A549 (cell line): ENCODE measurements around the gene CNTNAP1.

Source experiments
- JUNB ChIP-seq: fragments of >200 bp; sonication (Bioruptor Twin); formaldehyde crosslinking; IDR thresholded peaks from 2 replicates; pipeline ENCODE4 v1.6.1; 2016
- NR3C1 ChIP-seq: fragments of >200 bp; sonication (Bioruptor Twin); formaldehyde crosslinking; IDR thresholded peaks from 3 replicates; pipeline ENCODE4 v1.6.1; 2017
- PHF8 ChIP-seq: fragments of 200-600 bp; sonication (generic); IDR thresholded peaks from 2 replicates; pipeline ENCODE4 v1.6.1; 2016; ENCODE audit warnings: low read depth, mild to moderate bottlenecking, antibody characterized with exemption, moderate library complexity, borderline replicate concordance
- POLR2A ChIP-seq: IDR thresholded peaks from 2 replicates; pipeline ENCODE4 v1.6.1; 2012; ENCODE audit warnings: mild to moderate bottlenecking, low read length
- RFX5 ChIP-seq: fragments of 450-650 bp; IDR thresholded peaks from 2 replicates; pipeline ENCODE4 v1.7.1; 2014; ENCODE audit warnings: antibody characterized with exemption, mild to moderate bottlenecking, moderate library complexity
- TP53 ChIP-seq: fragments of 250-450 bp; sonication (Bioruptor Pico); IDR thresholded peaks from 2 replicates; pipeline ENCODE4 v1.5.0; 2021; ENCODE audit warnings: mild to moderate bottlenecking, moderate library complexity
- TF ChIP-seq, protein P1 (sequence below): fragments of >200 bp; sonication (Bioruptor Twin); formaldehyde crosslinking; IDR thresholded peaks from 3 replicates; pipeline ENCODE4 v1.5.1; 2016
- TF ChIP-seq, protein P2 (sequence below): IDR thresholded peaks from 2 replicates; pipeline ENCODE4 v1.6.1; 2012
- TF ChIP-seq, protein P3 (sequence below): fragments of 250-450 bp; sonication (Bioruptor Pico); IDR thresholded peaks from 2 replicates; pipeline ENCODE4 v1.5.0; 2021; ENCODE audit warnings: mild to moderate bottlenecking, moderate library complexity, borderline replicate concordance

DNA sequence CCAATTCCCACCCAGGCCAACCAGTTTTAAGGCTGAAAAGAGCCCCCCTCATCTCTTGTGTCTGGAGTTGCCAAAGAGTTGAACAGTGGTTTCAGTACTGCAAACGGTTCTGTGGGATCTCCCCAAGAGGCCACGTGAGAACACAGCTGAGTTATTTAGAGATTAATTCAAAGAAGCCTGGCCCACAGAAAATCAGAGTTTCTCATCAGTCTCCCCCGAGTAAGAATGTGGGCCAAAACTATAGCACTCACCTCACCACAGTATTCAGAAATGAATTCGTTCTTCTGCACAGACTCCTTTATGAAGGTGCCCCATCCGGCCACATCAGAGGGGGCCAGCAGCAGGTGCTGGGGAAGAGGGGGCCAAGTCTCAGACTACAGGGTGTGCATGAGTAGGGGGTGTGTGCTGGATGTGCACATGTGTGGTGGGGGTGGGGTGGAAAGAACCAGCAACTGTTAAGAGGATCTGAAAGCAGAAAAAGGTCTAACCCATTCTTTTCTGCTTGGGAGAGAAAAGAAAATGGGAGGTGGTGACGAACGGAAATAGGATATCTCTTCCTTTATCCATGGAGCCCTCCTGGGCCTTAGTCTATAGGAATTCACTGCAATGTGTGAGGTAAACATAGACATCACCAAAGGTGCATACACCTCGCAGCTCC is 22.6 kb downstream of the CNTNAP1 start:
- TF ChIP-seq POLR2A (no peak), JUNB (no peak), PHF8 (no peak), TP53 (CRISPR knock-in tag) (no peak), RFX5 (no peak), NR3C1 (no peak)
- TF ChIP-seq, protein P1, sequence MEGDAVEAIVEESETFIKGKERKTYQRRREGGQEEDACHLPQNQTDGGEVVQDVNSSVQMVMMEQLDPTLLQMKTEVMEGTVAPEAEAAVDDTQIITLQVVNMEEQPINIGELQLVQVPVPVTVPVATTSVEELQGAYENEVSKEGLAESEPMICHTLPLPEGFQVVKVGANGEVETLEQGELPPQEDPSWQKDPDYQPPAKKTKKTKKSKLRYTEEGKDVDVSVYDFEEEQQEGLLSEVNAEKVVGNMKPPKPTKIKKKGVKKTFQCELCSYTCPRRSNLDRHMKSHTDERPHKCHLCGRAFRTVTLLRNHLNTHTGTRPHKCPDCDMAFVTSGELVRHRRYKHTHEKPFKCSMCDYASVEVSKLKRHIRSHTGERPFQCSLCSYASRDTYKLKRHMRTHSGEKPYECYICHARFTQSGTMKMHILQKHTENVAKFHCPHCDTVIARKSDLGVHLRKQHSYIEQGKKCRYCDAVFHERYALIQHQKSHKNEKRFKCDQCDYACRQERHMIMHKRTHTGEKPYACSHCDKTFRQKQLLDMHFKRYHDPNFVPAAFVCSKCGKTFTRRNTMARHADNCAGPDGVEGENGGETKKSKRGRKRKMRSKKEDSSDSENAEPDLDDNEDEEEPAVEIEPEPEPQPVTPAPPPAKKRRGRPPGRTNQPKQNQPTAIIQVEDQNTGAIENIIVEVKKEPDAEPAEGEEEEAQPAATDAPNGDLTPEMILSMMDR, result no peak
- TF ChIP-seq, protein P2, sequence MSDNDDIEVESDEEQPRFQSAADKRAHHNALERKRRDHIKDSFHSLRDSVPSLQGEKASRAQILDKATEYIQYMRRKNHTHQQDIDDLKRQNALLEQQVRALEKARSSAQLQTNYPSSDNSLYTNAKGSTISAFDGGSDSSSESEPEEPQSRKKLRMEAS, result no peak
- TF ChIP-seq, protein P3, sequence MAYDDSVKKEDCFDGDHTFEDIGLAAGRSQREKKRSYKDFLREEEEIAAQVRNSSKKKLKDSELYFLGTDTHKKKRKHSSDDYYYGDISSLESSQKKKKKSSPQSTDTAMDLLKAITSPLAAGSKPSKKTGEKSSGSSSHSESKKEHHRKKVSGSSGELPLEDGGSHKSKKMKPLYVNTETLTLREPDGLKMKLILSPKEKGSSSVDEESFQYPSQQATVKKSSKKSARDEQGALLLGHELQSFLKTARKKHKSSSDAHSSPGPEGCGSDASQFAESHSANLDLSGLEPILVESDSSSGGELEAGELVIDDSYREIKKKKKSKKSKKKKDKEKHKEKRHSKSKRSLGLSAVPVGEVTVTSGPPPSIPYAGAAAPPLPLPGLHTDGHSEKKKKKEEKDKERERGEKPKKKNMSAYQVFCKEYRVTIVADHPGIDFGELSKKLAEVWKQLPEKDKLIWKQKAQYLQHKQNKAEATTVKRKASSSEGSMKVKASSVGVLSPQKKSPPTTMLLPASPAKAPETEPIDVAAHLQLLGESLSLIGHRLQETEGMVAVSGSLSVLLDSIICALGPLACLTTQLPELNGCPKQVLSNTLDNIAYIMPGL, result no peak
